SU-DHL-6 (cell line): ENCODE results near the gene STK16.

Source experiments
- EZH2phosphoT487 ChIP-seq: fragments of 200-600 bp; sonication (generic), shearing (Covaris generic); conservative IDR thresholded peaks from 2 replicates; pipeline ENCODE4 v1.6.1; 2018; ENCODE audit warnings: mild to moderate bottlenecking, antibody characterized with exemption, low read length, moderate library complexity, mixed read lengths
- TF ChIP-seq, protein P1 (sequence below): fragments of 200-600 bp; sonication (generic); IDR thresholded peaks from one replicate; pipeline ENCODE4 v1.5.1; 2017; ENCODE audit warnings: antibody characterized with exemption, mild to moderate bottlenecking, low read length, moderate library complexity; ENCODE audit not compliant: insufficient read depth, poor library complexity, severe bottlenecking

DNA sequence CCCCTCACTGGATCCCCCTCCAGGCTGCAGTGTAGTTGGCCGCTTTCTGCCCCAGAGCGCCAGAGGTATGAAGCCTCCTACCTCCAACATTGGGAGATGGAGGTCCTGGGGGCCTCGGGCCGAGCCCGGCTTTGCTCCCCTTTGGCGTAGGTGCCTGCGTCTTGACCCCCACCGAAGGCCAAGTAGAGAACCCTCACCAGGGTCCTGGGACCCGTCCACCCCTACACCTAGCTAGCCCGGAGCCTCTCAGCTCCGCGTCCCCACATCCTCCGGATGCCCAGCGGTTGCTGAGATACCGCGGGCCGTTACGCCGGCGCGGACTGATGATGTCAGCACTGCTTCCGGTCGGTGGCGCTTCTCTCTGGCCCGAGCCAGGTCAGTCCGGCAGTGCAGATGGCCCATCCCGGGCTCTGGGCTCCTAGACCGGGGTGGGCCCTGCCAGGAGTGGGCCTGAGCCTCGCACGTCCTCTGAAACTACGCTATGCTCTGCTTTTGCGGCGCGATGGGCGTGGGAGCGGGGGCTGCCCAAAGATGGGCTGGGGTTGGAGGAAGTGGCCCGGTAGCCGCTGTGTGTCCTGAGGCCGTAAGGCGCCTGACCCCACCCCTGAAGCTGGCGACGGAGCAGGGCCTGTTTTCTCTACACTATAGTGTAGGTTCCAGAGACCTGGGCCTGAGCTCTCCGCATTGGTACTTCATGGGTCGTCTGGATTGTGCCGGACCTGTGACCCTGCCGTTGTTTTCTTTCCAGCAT is at the start of gene STK16, which contains the start of gene GLB1L:
- TF ChIP-seq, protein P1, sequence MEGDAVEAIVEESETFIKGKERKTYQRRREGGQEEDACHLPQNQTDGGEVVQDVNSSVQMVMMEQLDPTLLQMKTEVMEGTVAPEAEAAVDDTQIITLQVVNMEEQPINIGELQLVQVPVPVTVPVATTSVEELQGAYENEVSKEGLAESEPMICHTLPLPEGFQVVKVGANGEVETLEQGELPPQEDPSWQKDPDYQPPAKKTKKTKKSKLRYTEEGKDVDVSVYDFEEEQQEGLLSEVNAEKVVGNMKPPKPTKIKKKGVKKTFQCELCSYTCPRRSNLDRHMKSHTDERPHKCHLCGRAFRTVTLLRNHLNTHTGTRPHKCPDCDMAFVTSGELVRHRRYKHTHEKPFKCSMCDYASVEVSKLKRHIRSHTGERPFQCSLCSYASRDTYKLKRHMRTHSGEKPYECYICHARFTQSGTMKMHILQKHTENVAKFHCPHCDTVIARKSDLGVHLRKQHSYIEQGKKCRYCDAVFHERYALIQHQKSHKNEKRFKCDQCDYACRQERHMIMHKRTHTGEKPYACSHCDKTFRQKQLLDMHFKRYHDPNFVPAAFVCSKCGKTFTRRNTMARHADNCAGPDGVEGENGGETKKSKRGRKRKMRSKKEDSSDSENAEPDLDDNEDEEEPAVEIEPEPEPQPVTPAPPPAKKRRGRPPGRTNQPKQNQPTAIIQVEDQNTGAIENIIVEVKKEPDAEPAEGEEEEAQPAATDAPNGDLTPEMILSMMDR: no peak
- TF ChIP-seq EZH2phosphoT487: no peak
